SU-DHL-6 (cell line): ENCODE measurements around the gene ARHGAP28.

Experiments used
- H2AFZ ChIP-seq: fragments of 200-600 bp; sonication (generic); 2 replicates; pipeline ENCODE4 v1.6.1; 2014; ENCODE audit warnings: low read depth, mild to moderate bottlenecking, moderate library complexity, mixed read lengths, antibody characterized with exemption, low read length; ENCODE audit not compliant: severe bottlenecking
- H3F3A ChIP-seq: fragments of 200-600 bp; shearing (Covaris generic); 2 replicates; pipeline ENCODE4 v1.6.0; 2016; ENCODE audit warnings: antibody characterized with exemption, mild to moderate bottlenecking; ENCODE audit not compliant: insufficient read depth
- H3K27ac ChIP-seq: fragments of 200-600 bp; sonication (generic); 2 replicates; pipeline ENCODE4 v1.5.1; 2016; ENCODE audit warnings: low read depth, mild to moderate bottlenecking, low read length, moderate library complexity, mixed read lengths
- H3K27me3 ChIP-seq: fragments of 200-600 bp; sonication (generic), shearing (Covaris generic); 2 replicates; pipeline ENCODE4 v1.6.0; 2014; ENCODE audit warnings: mild to moderate bottlenecking, low read length
- H3K36me3 ChIP-seq: fragments of 200-600 bp; sonication (generic); 2 replicates; pipeline ENCODE4 v1.6.1; 2014; ENCODE audit warnings: mild to moderate bottlenecking, low read length, mixed read lengths
- H3K4me2 ChIP-seq: fragments of 300-600, 200-600 bp; shearing (Covaris generic), sonication (generic); 2 replicates; pipeline ENCODE4 v1.6.0; 2014; ENCODE audit warnings: low read length, low read depth, mild to moderate bottlenecking; ENCODE audit not compliant: poor library complexity, severe bottlenecking
- H3K4me3 ChIP-seq: fragments of 200-600 bp; sonication (generic); 2 replicates; pipeline ENCODE4 v1.5.1; 2014; ENCODE audit warnings: antibody characterized with exemption, low read length, mild to moderate bottlenecking, mixed read lengths; ENCODE audit not compliant: insufficient read depth, poor library complexity, severe bottlenecking
- H3K79me2 ChIP-seq: fragments of 200-600 bp; sonication (generic); 2 replicates; pipeline ENCODE4 v1.6.1; 2014; ENCODE audit warnings: mild to moderate bottlenecking, low read length, moderate library complexity; ENCODE audit not compliant: insufficient read depth
- H3K9ac ChIP-seq: fragments of 200-600 bp; sonication (generic); 2 replicates; pipeline ENCODE4 v1.7.0; 2014; ENCODE audit warnings: mild to moderate bottlenecking, low read length
- H3K9me2 ChIP-seq: fragments of 200-600 bp; sonication (generic); replicated peaks from 2 replicates; pipeline ENCODE4 v1.6.1; 2014; ENCODE audit warnings: low read length; ENCODE audit not compliant: insufficient read depth
- H3K9me3 ChIP-seq: fragments of 200-600 bp; sonication (generic); 2 replicates; pipeline ENCODE4 v1.6.1; 2014; ENCODE audit warnings: low read length, mixed read lengths; ENCODE audit not compliant: insufficient read depth
- H4K20me1 ChIP-seq: fragments of 200-600 bp; sonication (generic); 2 replicates; pipeline ENCODE4 v1.6.1; 2014; ENCODE audit warnings: low read depth, mild to moderate bottlenecking, antibody characterized with exemption, low read length, moderate library complexity, mixed read lengths
- CTCF ChIP-seq: fragments of 200-600 bp; sonication (generic); IDR thresholded peaks from one replicate; pipeline ENCODE4 v1.5.1; 2017; ENCODE audit warnings: antibody characterized with exemption, mild to moderate bottlenecking, low read length, moderate library complexity; ENCODE audit not compliant: insufficient read depth, poor library complexity, severe bottlenecking
- EZH2phosphoT487 ChIP-seq: fragments of 200-600 bp; sonication (generic), shearing (Covaris generic); conservative IDR thresholded peaks from 2 replicates; pipeline ENCODE4 v1.6.1; 2018; ENCODE audit warnings: mild to moderate bottlenecking, antibody characterized with exemption, low read length, moderate library complexity, mixed read lengths

ARHGAP28 gene

GRCh38 chr18:6885006-6885481 lies 155.5 kb downstream of the ARHGAP28 start:
- no peak overlapping the region for H3K4me3 ChIP-seq
- H3K4me2 ChIP-seq: no peak overlapping the region
- no peak overlapping the region for H3K9ac ChIP-seq

DNA sequence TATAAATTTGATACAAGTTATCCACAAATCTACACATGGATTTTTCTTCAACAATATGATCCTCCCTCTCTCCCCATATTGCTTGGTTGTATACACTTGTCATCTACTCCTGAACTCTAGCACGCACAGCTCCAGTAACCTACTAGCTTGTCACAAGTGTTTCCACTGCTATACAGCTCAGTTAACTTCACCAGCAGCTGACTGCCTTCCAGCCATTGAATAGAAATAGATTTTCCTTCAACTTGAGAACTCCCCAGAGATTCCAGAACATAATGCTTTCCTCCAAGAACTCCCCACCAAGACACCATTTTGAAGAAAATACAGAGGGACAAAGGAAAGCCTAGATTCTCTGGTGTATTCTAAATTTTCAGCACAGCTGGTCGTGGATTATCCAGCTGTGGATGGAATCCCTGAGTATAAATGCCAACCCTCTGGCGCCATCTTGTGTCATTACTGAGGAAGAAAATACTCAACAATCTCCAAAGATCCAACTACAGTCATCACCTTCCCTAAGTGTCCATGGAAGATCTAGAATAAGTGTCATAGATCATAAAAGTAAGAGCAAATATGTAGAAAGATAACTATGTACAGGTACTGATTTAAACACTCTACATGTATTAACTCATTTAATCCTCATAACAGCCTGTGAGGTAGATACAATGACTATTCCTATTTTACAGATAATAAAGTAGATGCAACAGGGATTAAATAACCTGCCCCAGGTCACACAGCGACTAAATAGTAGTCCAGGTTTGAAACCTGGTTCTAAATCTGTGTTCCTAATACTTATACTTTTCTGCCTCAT lies 156.7 kb downstream of the ARHGAP28 start:
- no peak overlapping the region for H3K4me2 ChIP-seq
- H3F3A ChIP-seq: no peaks in the 10 kb centered on the region
- no peaks in the 10 kb centered on the region for H3K79me2 ChIP-seq
- H3K27ac ChIP-seq: no peak overlapping the region
- H3K4me3 ChIP-seq: no peak overlapping the region
- H3K9me2 ChIP-seq: no peaks in the 10 kb centered on the region
- H3K9me3 ChIP-seq: no peaks in the 10 kb centered on the region
- no peaks in the 10 kb centered on the region for H3K36me3 ChIP-seq
- no peaks in the 10 kb centered on the region for H3K27me3 ChIP-seq
- H2AFZ ChIP-seq: no peak overlapping the region
- no peaks in the 10 kb centered on the region for H4K20me1 ChIP-seq
- peak; percentile 33 for TF ChIP-seq CTCF
- no peak for TF ChIP-seq EZH2phosphoT487
- H3K9ac ChIP-seq: no peak overlapping the region

More at GRCh38 chr18:6885006-6885481, 155.5 kb downstream of the ARHGAP28 start:
- H4K20me1 ChIP-seq: no peaks in the 10 kb centered on the region
- no peaks in the 10 kb centered on the region for H3K27me3 ChIP-seq
- no peaks in the 10 kb centered on the region for H3K36me3 ChIP-seq
- H3K9me2 ChIP-seq: no peaks in the 10 kb centered on the region
- no peaks in the 10 kb centered on the region for H3K79me2 ChIP-seq
- no peaks in the 10 kb centered on the region for H3F3A ChIP-seq
- no peak for TF ChIP-seq CTCF
- no peak overlapping the region for H3K27ac ChIP-seq
- H3K9me3 ChIP-seq: no peaks in the 10 kb centered on the region
- no peak overlapping the region for H2AFZ ChIP-seq

DNA sequence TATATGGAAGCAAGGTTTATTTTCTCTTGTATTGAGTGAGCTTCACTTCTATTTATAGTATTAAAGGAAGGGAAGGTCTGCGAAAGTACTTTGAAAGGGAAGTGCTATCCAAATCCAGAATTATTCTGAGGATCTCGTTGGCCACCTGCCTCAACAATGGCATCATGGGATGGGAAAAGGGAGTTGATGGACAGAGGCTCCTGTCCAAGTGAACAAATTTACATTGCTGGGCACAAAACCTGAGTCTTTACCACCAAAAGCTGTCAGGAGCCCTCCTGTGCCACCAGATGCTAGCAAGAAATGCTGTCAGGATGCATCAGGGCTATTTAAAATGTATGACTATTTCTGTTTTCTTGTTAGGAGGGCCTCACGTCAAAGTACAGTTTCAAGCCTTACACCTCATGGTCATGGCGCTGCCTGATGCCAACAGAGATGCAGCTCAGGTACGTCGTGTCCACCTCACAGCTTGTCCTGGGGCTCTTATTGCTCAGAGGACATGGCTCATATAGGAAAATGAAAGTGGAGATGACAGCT lies 157.3 kb downstream of the ARHGAP28 start:
- H3K9ac ChIP-seq: no peak overlapping the region
- no peaks in the 10 kb centered on the region for H4K20me1 ChIP-seq
- no peaks in the 10 kb centered on the region for H3K36me3 ChIP-seq
- H3K4me3 ChIP-seq: no peak overlapping the region
- no peaks in the 10 kb centered on the region for H3K9me2 ChIP-seq
- H3K9me3 ChIP-seq: no peaks in the 10 kb centered on the region
- H3K4me2 ChIP-seq: no peak overlapping the region
- H2AFZ ChIP-seq: no peak overlapping the region
- TF ChIP-seq EZH2phosphoT487 (no peak), CTCF (no peak)
- H3K27me3 ChIP-seq: no peaks in the 10 kb centered on the region
- H3K79me2 ChIP-seq: no peaks in the 10 kb centered on the region
- no peak overlapping the region for H3K27ac ChIP-seq
- H3F3A ChIP-seq: no peaks in the 10 kb centered on the region
